KOPT-K1 (cell line): ENCODE measurements around the gene PDCL3.

ENCODE experiments used
- H3K27ac ChIP-seq: fragments of 200-600 bp; sonication (generic); 2 replicates; pipeline ENCODE4 v1.5.1; 2016; ENCODE audit warnings: antibody characterized with exemption, mild to moderate bottlenecking, low read depth, low read length; ENCODE audit not compliant: poor library complexity, severe bottlenecking
- H3K36me3 ChIP-seq: fragments of 200-600 bp; sonication (generic); 2 replicates; pipeline ENCODE4 v1.5.1; 2017; ENCODE audit warnings: antibody characterized with exemption, mild to moderate bottlenecking, low read length, moderate library complexity; ENCODE audit not compliant: insufficient read depth
- H3K9me3 ChIP-seq: fragments of 200-600 bp; sonication (generic); 2 replicates; pipeline ENCODE4 v1.5.1; 2017; ENCODE audit warnings: antibody characterized with exemption, low read length, mild to moderate bottlenecking; ENCODE audit not compliant: insufficient read depth, poor library complexity, severe bottlenecking

The PDCL3 gene

GRCh38 chr2:100562613-100563406, at the start of gene PDCL3:
Gene PDCL3, plus strand, starts transcription at chr2:100562993. Its CDS starts 75 bp downstream, at chr2:100563068.
- Histone ChIP-seq H3K9me3 (no peaks in the 10 kb centered on the region), H3K36me3 (peaks cover 26% of the 10 kb centered on the region), H3K27ac (peak within 1 kb of the TSS; percentile 87)

DNA sequence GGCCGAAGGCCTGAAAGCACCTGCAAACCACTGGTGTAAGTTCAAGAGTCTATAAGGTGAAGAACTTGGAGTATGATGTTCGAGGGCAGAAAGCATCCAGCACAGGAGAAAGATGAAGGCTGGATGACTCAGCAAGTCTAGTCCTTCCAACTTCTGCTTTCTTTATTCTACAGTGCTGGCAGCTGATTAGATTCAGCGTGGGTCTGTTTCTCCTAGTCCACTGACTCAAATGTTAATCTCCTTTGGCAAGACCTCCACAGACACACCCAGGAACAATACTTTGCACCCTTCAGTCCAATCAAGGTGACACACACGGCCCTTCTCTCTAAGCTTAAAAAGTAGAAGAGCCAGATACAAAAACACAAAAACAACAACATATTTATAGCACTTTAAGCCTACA, 49.1 kb upstream of the PDCL3 start:
- Histone ChIP-seq H3K9me3 (peaks cover under 1% of the 10 kb centered on the region), H3K27ac (no peak overlapping the region), H3K36me3 (no peaks in the 10 kb centered on the region)

DNA sequence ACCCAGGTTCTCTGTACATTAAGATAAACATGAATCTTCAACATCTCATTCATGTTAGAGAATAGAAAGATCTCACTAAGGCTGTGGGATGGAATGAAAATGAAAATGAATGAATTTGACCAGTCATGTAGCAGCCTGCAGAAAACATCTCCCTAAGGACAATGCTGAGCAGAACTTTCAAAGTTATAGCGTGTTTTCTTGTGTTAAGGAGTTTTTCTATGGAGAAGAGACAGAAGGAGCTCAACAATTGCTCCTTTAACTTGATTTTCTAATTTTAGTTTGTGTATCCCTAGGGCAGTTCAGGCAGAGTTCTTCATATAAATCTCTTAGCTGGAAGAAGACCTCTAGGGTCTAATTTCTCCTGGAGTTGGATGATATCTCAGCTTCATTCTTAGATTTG, 45.2 kb upstream of the PDCL3 start:
- H3K9me3 ChIP-seq, result no peaks in the 10 kb centered on the region

GRCh38 chr2:100518801-100519200, 44.0 kb upstream of the PDCL3 start:
- Histone ChIP-seq H3K9me3 (no peaks in the 10 kb centered on the region), H3K36me3 (no peaks in the 10 kb centered on the region), H3K27ac (no peak overlapping the region)

More for the DNA sequence above, 45.2 kb upstream of the PDCL3 start:
- Histone ChIP-seq H3K36me3 (no peaks in the 10 kb centered on the region), H3K27ac (no peak overlapping the region)

- no peaks in the 10 kb centered on the region for H3K36me3 ChIP-seq
- no peak overlapping the region for H3K27ac ChIP-seq
Observed at GRCh38 chr2:100520224-100520623, 42.6 kb upstream of the PDCL3 start.

GRCh38 chr2:100522430-100522829, 40.4 kb upstream of the PDCL3 start:
- Histone ChIP-seq H3K27ac (no peak overlapping the region), H3K9me3 (no peaks in the 10 kb centered on the region), H3K36me3 (no peaks in the 10 kb centered on the region)

More at GRCh38 chr2:100520224-100520623, 42.6 kb upstream of the PDCL3 start:
- no peaks in the 10 kb centered on the region for H3K9me3 ChIP-seq

DNA sequence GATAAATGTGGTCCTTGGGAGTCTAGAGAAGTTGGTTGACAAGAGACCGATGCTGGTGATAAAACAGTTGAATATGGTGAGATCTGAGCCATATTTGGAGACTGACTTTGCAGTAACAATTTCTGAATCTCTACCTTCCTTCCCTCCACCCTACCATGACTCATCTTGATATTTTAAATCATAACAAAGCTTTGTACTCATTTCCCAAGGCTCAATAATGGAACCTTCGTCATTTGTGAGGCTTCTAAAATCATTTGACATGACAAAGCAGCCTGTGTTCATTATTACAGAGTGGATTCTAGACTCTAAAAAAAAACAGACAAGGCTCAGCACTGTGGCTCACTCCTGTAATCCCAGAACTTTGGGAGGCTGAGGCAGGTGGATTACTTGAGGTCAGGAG, 38.5 kb upstream of the PDCL3 start:
- no peak overlapping the region for H3K27ac ChIP-seq
- no peaks in the 10 kb centered on the region for H3K9me3 ChIP-seq
- H3K36me3 ChIP-seq, result no peaks in the 10 kb centered on the region

DNA sequence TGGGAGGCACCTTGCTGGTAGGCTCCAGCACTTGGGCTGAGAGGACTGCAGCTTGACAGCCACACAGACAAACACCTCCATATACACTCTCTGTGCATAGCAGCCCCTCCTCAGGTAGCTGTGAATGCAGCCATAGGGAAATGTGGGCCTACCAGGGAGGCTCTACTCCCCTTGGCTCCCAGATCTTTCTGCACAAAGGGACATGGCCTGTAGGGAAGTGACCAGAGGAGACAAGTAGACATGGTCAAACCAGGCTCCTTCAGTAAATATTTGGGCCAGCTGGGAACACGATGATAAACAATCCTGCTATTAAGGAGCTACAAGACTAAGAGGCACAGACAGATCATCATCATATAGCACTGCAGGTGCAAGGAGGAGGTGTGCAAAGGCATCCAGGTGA, 35.9 kb upstream of the PDCL3 start:
- H3K9me3 ChIP-seq, result no peaks in the 10 kb centered on the region
- no peak overlapping the region for H3K27ac ChIP-seq
- H3K36me3 ChIP-seq, result no peaks in the 10 kb centered on the region

DNA sequence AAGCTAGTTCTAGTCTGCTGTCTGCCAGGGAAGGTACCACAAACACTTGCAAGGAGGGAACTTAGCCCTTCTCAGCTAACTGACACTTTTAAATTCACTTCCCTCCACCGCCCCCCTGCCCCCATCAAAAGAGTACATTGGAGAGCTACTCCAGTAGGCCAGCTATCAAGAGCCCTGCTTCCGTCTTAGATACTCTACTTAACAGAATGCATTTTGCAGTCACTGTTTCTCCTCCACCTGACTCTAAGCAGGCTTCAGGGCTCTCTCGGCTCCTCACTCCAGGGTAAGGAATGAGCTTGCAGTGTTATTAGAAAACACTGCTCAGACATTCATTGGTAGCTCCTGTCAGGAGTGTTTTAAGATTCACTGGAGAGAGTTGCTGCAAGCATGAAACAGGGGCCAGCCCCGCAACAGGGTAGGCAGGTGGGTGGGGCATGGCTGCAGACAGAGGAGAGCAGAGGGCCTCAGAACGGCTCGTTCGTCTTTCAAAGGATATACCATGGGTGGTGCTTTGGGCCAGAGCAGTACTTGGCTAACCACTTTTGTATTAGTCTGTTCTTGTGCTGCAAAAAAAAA, 35.3 kb upstream of the PDCL3 start:
- H3K36me3 ChIP-seq, result no peaks in the 10 kb centered on the region
- H3K9me3 ChIP-seq, result no peaks in the 10 kb centered on the region
- H3K27ac ChIP-seq, result no peak overlapping the region

GRCh38 chr2:100529176-100529575, 33.6 kb upstream of the PDCL3 start:
- Histone ChIP-seq H3K9me3 (no peaks in the 10 kb centered on the region), H3K36me3 (no peaks in the 10 kb centered on the region), H3K27ac (no peak overlapping the region)

DNA sequence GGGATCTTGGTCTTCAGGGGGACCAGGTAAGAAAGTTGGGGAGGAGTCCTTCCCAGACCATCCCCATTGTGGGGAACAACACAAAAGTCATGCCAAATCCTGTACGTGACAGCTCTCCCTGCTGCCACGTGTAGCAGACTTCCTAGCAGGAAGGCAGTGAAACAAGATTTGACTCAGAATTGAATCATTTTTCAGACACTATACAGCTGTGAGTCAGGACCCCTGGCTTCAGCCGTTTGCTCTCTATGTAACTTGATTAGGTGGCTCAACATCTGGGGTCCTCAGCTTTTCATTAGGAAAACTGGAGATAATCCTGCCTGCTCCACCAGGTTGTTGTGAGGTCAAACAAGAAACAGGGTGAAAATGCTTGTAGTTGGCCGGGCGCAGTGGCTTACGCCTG, 32.9 kb upstream of the PDCL3 start:
- Histone ChIP-seq H3K9me3 (no peaks in the 10 kb centered on the region), H3K27ac (no peak overlapping the region), H3K36me3 (no peaks in the 10 kb centered on the region)

GRCh38 chr2:100535855-100536254, 26.9 kb upstream of the PDCL3 start:
- no peaks in the 10 kb centered on the region for H3K36me3 ChIP-seq

GRCh38 chr2:100537918-100538317, 24.9 kb upstream of the PDCL3 start:
- H3K36me3 ChIP-seq, result no peaks in the 10 kb centered on the region
- H3K27ac ChIP-seq, result no peak overlapping the region
- H3K9me3 ChIP-seq, result no peaks in the 10 kb centered on the region

More at GRCh38 chr2:100535855-100536254, 26.9 kb upstream of the PDCL3 start:
- H3K9me3 ChIP-seq, result no peaks in the 10 kb centered on the region
- no peak overlapping the region for H3K27ac ChIP-seq

GRCh38 chr2:100539221-100539620, 23.6 kb upstream of the PDCL3 start:
- no peaks in the 10 kb centered on the region for H3K9me3 ChIP-seq
- no peaks in the 10 kb centered on the region for H3K36me3 ChIP-seq
- H3K27ac ChIP-seq, result no peak overlapping the region

- Histone ChIP-seq H3K27ac (no peak overlapping the region), H3K9me3 (no peaks in the 10 kb centered on the region), H3K36me3 (no peaks in the 10 kb centered on the region)
Observed at GRCh38 chr2:100541404-100541803, 21.4 kb upstream of the PDCL3 start.

GRCh38 chr2:100542418-100542817, 20.4 kb upstream of the PDCL3 start:
- Histone ChIP-seq H3K36me3 (no peaks in the 10 kb centered on the region), H3K9me3 (no peaks in the 10 kb centered on the region), H3K27ac (no peak overlapping the region)
